HL-60 (cell line): ENCODE data around the gene LLCFC1.

Experiments used
- DNase-seq, 2 experiments: peaks; one replicate each; pipeline ENCODE4 v3.0.0-alpha.2; 2010 to 2020; ENCODE audit warnings: low read depth in 1 of 2, low spot score in 1 of 2
- H3K27ac ChIP-seq: fragments of 250-450 bp; sonication (Bioruptor Pico); replicated peaks from 2 replicates; pipeline ENCODE4 v1.5.1; 2020; ENCODE audit warnings: mild to moderate bottlenecking, moderate library complexity
- H3K27me3 ChIP-seq: fragments of 250-450 bp; sonication (Bioruptor Pico); 2 replicates; pipeline ENCODE4 v1.5.1; 2021; ENCODE audit warnings: mild to moderate bottlenecking, moderate library complexity; ENCODE audit not compliant: insufficient read depth, poor library complexity, severe bottlenecking
- H3K4me3 ChIP-seq: replicated peaks from 2 replicates; pipeline ENCODE4 v1.5.1; 2011; ENCODE audit warnings: mild to moderate bottlenecking, control low read depth, low read length; ENCODE audit not compliant: insufficient read depth
- GABPA ChIP-seq: IDR thresholded peaks from 2 replicates; pipeline ENCODE4 v1.6.1; 2012; ENCODE audit warnings: low read depth
- POLR2AphosphoS5 ChIP-seq: IDR thresholded peaks from 2 replicates; pipeline ENCODE4 v1.6.1; 2012; ENCODE audit warnings: low read depth
- SPI1 ChIP-seq: IDR thresholded peaks from 2 replicates; pipeline ENCODE4 v1.6.1; 2012; ENCODE audit warnings: low read depth, mild to moderate bottlenecking, borderline replicate concordance
- TF ChIP-seq, protein P1 (sequence below): IDR thresholded peaks from 2 replicates; pipeline ENCODE4 v1.6.1; 2012; ENCODE audit warnings: low read depth; ENCODE audit not compliant: insufficient replicate concordance
- TF ChIP-seq, protein P2 (sequence below): IDR thresholded peaks from one replicate; pipeline ENCODE4 v1.5.1; 2011; ENCODE audit warnings: low read length, control low read depth, inconsistent platforms; ENCODE audit not compliant: insufficient read depth

The LLCFC1 gene

DNA sequence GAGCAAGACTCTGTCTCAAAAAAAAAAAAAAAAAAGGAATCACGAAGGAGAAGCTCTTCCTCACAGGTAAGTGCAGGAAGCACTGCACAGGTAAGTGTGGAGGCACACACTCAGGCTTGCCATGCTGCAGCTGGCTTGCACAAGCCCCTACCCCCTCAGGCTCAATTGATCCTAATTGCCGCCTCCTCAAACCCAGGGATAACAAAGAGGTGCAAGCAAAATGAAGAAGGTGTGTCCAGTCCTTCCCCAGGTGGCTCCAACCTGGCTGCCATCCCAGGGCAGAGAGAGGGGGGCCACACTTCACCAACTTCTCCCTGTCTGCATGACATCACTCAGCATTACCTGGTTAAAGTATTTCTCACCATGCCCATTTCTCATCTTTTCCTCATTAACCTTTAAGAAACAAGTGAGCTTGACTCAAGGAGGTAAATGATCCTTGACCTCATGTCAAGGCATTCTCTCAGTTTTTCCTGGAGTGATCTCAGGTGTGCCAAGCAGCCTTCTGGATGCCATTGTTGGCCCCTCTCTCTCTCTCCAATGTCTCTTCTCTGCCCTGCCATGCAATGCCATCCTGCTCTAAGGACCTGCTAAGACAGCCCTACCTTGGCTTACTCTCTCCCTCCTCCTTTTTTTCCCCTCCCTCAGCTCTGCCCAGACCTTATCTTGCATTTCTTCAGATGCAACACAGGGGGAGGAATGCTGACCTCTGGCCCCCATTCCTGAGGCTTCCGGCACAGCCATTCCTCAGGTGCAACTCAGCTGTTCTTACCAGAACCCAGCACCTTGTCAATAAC lies 40.7 kb upstream of the LLCFC1 start:
- no peak for DNase-seq
- Histone ChIP-seq H3K27ac (no peak overlapping the region), H3K27me3 (no peaks in the 10 kb centered on the region), H3K4me3 (no peak overlapping the region)
- TF ChIP-seq POLR2AphosphoS5 = no peak
- TF ChIP-seq SPI1 = no peak

DNA sequence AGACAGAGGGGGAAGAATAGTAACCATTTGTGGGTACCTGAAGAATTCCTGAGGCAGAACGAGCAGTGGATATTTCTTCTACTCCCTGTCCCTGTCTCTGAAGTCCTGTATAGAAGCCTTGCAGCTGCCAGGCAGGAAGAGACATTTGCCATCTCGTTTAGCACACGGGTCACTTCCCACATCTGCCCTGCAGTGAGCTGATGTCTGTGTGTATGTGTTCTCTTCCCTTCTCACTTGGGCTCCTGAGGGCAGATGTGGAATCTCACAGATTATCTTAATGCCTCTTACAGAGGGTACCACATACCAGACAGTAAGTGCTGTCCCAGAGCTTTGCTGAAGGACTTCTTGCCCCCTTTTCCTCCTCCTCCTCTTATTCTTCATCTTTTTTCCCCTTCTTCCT lies 39.6 kb upstream of the LLCFC1 start:
- Histone ChIP-seq H3K27ac (no peak overlapping the region), H3K27me3 (no peaks in the 10 kb centered on the region), H3K4me3 (no peak overlapping the region)
- DNase-seq = no peak
- TF ChIP-seq, protein P1, sequence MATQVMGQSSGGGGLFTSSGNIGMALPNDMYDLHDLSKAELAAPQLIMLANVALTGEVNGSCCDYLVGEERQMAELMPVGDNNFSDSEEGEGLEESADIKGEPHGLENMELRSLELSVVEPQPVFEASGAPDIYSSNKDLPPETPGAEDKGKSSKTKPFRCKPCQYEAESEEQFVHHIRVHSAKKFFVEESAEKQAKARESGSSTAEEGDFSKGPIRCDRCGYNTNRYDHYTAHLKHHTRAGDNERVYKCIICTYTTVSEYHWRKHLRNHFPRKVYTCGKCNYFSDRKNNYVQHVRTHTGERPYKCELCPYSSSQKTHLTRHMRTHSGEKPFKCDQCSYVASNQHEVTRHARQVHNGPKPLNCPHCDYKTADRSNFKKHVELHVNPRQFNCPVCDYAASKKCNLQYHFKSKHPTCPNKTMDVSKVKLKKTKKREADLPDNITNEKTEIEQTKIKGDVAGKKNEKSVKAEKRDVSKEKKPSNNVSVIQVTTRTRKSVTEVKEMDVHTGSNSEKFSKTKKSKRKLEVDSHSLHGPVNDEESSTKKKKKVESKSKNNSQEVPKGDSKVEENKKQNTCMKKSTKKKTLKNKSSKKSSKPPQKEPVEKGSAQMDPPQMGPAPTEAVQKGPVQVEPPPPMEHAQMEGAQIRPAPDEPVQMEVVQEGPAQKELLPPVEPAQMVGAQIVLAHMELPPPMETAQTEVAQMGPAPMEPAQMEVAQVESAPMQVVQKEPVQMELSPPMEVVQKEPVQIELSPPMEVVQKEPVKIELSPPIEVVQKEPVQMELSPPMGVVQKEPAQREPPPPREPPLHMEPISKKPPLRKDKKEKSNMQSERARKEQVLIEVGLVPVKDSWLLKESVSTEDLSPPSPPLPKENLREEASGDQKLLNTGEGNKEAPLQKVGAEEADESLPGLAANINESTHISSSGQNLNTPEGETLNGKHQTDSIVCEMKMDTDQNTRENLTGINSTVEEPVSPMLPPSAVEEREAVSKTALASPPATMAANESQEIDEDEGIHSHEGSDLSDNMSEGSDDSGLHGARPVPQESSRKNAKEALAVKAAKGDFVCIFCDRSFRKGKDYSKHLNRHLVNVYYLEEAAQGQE = no peak
- TF ChIP-seq GABPA = no peak
- no peak for TF ChIP-seq POLR2AphosphoS5

DNA sequence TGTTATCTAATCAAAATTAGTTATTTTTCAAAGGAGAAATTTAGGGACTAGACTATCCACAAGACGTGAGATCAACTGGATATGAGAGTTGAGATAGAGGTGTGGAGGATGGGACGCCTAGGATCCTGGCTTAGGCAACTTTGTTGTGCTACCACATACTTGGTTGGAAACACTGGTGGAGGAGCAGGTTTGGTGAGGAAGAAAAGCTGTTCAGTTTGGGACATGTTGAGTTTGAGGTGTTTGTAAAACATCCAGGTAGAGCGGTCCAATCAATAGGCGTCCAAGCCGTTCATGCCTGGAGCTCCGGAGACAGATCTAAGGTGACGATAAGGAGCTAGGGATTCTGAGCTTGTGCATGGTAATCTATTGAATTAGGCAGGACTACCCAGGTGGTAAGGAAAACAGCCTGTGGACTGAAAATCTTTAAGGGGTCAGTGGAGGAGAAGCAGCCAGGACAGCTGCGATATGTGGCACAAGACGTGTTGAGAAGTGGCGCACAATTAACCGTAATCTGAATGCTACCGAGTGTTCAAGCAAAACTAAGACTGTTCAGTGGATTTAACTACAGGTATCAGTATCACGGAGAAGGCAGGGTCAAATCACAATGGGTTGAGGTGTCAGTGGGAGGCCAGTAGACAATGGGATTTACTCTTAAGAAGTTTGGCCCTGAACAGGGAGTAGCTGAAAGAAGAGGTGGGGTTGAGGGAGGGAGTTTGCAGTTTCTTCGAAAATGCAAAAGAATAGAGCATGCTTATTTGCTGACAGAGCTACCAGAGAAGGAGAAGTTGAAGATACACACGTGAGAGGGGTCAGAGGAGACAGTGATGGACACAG lies 37.6 kb upstream of the LLCFC1 start:
- Histone ChIP-seq H3K4me3 (no peak overlapping the region), H3K27ac (no peak overlapping the region), H3K27me3 (no peaks in the 10 kb centered on the region)
- TF ChIP-seq, protein P2, sequence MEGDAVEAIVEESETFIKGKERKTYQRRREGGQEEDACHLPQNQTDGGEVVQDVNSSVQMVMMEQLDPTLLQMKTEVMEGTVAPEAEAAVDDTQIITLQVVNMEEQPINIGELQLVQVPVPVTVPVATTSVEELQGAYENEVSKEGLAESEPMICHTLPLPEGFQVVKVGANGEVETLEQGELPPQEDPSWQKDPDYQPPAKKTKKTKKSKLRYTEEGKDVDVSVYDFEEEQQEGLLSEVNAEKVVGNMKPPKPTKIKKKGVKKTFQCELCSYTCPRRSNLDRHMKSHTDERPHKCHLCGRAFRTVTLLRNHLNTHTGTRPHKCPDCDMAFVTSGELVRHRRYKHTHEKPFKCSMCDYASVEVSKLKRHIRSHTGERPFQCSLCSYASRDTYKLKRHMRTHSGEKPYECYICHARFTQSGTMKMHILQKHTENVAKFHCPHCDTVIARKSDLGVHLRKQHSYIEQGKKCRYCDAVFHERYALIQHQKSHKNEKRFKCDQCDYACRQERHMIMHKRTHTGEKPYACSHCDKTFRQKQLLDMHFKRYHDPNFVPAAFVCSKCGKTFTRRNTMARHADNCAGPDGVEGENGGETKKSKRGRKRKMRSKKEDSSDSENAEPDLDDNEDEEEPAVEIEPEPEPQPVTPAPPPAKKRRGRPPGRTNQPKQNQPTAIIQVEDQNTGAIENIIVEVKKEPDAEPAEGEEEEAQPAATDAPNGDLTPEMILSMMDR = no peak
- TF ChIP-seq, protein P1 = no peak
- no peak for TF ChIP-seq GABPA
- no peak for TF ChIP-seq SPI1
- TF ChIP-seq POLR2AphosphoS5 = no peak
- DNase-seq = no peak

DNA sequence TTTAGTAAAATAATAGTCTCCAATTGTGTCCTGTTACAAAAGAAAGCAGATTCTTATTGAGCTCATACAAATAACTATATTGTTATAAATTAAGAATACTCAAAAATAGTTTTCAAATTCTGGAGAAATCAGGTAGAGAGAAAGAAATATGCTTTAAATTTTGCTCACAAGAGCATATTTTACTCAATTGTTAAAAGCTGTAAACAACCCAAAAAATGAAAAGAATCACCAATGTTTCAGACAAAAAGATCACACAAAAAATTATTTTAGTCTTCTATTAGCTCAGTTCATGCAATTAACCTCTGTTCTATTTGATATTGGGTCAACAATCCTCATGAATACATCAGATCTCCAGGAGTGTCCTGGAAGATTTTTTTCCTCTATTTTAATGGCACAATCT lies 35.2 kb upstream of the LLCFC1 start:
- H3K27ac ChIP-seq = no peak overlapping the region
- no peaks in the 10 kb centered on the region for H3K27me3 ChIP-seq
- no peak for DNase-seq
- no peak overlapping the region for H3K4me3 ChIP-seq
- TF ChIP-seq, protein P1 = no peak
- TF ChIP-seq POLR2AphosphoS5 = no peak
- TF ChIP-seq SPI1 = no peak
- TF ChIP-seq, protein P2 = no peak
- no peak for TF ChIP-seq GABPA
